ENCODE measurements around the gene PKD2L1.
"Not testable (repeated sequence)": the region's sequence is repeated elsewhere in the genome, so short reads cannot be mapped to it uniquely, and the experiment has no call there.

PKD2L1 gene

DNA sequence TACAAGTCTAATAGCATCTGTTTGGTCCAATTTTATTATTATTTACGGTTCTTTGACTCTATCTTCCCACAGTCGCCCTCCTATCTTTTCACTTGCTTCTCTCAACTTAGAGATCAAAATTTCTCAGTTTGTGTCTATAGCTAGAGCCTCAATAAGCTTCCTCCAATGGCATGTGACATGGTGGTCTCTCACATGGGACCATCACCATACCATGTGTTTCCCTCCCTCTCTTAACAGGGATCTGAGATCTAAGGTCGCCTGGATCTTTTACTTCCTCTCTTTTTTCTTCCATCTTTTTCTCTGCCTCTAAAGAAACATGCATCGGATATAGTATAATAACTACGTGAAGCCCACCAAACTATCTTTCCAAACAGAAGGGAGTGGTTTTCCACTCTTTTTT, 1.8 kb downstream of the PKD2L1 start:
- no peak for DNase-seq

DNA sequence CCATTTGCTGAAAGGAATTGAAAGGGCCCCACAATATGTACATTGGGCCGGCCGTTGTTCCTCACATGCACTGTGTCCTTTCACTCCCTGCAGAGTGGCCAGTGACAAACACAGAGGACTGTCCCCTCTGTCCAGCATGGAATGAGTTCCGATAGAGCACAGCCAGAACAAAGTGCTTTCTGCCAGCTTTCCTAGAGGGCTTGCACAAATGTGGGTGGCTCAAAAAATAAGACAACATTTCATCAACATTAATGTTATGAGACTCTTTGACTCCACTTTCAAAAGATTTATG, 2.4 kb downstream of the PKD2L1 start:
- DNase-seq: no peak

DNA sequence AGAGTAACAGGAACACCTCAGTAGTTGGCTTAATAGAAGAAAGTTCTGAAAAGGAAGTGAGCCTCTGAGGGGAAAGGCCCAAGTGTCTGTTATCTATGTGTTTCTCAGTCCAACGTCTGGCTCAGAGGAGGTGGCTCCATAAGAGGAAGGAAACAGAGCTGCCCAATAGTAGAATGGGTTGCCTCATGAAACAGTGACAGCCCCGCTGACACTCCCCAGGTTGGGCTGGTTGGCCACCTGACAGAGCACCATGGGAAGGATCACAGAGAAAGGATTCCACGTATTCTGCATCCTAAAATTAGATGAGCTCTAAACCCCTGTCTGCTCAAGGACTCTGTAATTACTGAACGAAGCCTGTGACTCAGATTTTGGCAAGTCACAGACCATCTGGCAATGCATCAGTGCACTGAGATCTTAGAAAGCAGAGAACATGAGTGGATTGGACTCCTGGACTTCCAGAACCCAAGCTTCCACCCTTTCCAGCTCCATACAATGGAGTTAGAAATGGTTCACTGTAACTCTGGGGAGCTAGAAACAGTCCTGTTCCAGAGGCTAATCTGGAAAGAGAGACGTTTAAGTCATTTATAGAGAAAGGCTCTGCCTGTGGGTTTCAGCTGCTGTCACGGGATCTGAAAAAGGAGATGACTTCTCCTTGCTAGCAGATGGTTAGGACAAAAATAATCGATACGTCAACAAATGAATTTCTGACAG, 2.9 kb downstream of the PKD2L1 start:
- DNase-seq: no peak

DNA sequence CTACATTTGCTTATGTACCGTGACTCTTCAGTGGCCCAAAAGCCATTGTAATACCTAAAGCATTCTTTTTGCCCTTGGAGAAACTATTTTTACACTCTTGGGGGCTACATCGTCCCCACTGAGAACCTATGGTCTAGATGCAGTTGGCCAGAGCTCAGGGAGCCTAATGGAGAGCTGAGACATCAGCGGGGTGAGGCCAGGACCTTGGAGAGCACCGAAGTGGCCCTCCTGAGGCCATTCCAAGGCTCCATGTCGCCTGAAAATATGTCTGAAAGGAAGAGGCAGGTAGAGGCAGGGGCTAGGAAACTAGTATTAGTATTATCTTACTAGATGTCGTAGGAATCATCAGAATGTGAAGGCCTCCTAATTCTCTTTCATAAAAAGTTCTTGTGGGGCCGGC, 4.9 kb downstream of the PKD2L1 start:
- no peak for DNase-seq

DNA sequence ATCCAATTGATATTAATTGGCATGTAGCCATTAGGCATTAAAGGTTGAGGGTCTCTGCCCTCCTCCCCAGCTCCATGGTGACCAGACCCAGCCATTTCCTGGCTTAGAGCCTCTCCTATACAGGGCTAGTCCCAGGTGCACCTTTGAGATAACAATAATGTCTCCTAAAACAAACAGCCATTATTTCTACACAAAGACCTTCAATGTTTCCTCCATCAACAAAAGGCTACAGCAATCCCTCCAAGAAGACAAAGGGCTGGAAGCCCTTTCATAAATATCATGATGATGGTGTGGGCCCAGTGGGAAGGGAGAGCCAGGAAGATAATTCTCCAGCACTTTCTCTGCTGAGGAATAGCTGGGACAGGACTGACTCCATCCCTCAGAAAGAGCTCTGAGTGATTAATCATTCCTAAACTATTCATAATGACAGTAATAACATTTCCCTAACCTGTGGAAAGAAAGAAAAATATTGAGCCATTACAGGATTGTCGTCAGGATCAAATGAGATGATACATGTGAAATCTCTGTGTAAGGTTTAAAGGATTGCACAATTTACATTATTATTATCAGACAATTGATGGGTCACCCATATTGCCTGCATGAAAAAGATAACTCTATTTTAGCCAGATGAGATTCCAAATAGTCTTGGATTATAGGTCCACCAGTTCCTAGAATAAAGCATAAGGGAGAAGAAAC, 10.2 kb downstream of the PKD2L1 start:
- no peak for DNase-seq

DNA sequence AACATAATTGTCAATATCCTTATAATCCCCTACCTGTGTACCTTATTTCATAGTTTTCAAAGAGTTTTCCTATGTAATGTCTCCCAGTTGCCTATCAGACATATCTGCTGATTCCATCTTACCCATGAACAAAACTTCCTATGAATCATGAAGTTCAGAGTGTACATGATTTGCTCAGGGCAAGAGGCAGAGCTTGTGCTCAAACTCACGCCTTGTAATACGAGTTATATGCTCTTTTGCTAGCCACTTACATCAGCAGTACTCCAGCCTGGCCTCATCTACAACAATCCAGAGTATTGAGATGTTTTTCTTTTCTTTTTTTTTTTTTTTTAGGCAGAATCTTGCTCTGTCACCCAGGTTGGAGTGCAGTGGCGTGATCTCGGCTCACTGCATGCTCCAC, 11.8 kb downstream of the PKD2L1 start:
- DNase-seq: no peak

DNA sequence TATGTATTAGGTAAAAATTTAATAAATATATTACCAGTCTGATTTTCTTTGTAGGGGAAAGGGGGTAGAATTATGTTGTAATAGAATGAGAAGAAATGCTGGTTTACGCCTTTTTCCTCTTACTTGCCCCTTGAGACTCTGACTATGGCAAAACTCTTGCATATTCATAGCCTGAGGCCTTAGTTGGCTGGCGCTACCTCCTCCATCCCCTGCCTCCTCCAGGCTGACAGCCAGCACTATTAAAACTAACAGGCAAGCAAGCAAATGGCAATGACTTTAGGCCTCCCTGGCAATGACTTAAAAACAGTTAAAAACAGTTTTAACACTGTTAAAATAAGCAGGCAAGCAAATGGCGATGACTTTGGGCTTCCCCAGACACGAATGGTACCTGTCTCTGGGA, 14.4 kb downstream of the PKD2L1 start:
- no peak for DNase-seq

DNA sequence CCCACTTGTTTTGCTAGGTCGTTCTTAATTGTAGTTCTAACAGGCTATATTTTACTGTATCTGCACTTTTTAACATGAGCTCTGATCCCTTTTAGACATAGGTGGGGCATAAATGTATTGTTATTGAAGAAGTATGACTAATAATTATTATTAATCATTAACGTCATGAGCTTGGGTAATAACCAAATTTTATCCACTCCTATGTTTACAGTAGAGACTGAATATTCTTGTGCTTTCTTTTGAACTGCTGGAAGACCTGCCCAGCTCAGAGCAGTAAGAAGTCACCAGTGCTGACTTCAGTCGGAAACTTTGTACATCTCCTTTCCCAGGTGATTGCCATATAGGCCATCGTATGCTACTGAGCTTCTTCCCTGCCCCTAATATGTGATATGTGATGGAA, 18.7 kb downstream of the PKD2L1 start:
- DNase-seq: no peak

DNA sequence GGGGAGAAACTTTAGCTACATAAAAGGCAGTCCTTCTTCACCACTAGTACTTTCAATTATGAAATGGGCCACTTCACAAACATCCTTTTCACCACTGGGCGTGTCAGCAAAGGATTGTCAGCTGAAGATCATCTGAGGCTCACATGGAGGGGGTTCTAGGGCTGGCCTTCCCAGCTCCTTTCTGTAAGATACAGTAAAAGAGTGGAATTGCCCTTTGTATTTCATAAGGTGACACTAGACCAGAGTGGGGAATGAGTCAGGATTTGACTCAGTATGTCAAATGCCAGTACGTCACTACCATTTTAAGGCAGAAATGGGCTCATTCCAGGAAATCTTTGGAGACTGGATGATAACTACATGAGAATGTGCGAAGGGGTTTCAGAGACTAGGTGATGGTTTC, 22.3 kb downstream of the PKD2L1 start:
- DNase-seq: no peak

DNA sequence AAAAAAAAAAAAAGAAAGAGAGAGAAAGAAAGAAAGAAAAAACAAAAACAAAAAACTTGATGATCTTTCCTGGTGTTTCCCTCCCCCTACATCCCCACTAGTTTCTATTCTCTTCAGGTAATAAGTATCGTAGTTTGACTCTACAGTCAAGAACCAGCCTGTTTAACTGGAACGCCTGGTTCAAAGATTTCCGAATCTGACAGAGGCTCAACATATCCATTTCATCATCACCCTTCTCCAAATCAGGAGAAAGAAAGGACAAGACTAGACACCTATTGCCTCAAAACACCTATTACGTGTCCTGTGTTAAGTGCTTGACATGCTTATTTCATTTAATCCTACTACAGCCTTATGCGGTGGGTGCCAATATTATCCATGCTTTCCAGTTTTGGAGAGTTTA, 23.2 kb downstream of the PKD2L1 start:
- no peak for DNase-seq

DNA sequence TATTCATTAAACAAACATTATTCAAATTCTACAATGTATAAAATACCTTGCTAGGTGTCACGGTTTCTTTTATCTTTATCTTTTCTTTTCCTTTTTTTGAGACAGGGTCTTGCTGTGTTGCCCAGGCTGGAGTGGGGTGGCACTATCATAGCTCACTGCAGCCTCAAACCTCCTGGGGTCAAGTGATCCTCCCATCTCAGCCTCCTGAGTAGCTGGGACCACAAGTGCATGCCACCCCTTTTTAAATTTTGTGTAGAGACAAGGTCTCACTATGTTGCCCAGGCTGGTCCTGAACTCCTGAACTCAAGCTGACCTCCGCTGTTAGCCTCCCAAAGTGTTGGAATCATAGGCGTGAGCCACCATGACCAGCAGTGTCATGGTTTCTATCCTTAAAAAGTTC, 25.6 kb downstream of the PKD2L1 start:
- DNase-seq: no peak

DNA sequence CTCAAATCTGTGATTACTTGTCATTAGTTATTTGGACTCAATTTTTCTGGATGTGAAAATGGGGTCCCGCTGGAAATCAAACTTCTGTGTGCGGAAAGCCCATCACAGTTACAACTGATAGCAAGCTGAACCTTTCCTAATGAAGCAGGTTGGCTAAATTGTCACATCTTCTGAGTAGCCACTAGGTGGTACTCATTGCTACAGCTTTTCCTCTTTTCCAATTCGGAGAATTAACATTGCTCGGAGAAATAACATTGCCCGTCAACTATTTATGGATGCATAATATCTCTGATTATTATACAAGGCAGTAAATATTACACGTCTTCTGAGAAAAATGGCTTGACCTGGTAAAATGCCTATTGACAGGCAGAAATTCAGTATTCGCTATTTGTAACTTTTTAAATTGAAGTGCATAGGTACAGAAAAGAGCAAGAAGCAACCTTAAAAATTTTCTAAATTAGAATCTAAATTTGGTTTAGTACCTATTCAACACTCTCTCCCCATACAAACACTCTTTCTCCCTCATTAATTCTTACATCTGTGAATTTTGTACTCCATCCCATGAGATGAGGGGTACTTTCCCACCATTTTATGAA, 26.2 kb downstream of the PKD2L1 start:
- DNase-seq: no peak

DNA sequence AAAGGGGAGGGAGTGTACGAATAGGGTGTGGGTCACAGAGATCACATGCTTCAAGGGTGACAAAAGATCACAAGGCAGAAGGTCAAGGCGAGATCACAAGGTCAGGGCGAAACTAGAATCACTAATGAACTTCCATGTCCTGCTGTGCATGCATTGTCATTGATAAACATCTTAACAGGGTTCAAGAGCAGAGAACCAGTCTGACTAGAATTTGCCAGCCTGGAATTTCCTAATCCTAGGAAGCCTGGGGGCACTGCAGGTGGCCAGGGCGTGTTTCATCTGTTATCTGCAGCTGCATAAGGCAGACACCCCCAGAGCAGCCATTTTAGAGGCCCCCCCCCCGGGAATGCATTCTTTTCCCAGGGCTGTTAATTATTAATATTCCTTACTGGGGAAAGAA, 28.9 kb downstream of the PKD2L1 start:
- DNase-seq: not testable (repeated sequence)

DNA sequence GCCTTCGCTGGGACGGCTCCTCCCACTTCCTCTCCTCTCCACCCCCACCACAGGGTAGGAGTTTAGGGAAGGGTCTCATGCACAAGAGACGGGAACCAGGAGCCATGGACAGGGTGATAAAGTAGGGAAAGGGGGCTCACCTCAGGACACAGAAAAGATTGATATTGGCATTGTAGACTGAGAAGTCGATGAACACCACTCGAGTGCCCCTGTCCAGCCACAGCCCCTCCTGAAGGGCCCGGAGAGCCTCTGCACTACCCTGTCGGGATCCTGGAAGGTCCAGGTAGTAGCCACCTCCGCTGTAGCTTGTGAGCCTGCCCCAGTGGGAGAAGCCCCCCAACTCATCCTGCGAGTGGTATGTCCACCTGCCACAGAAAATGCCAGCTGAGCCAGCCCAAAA, 32.8 kb downstream of the PKD2L1 start:
- DNase-seq: no peak

DNA sequence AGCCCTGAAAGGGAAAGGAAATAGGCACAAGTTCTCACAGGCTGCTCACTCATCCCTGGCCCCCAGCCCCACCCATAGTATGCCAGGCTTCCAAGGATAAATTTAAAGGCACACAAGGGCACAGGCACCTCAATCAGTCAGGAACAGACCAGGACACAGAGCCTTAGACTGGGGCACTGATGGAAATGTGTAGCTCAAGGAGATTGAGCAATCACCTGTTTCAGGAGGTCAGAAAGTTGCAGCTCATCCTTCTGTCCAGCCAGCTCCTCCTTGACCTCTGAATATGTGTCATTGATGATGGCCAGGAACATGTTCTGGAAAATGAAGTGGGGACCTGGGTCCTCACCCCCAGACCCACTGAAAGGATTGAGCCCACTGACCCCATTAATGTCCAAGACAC, 37.0 kb downstream of the PKD2L1 start:
- DNase-seq: no peak

DNA sequence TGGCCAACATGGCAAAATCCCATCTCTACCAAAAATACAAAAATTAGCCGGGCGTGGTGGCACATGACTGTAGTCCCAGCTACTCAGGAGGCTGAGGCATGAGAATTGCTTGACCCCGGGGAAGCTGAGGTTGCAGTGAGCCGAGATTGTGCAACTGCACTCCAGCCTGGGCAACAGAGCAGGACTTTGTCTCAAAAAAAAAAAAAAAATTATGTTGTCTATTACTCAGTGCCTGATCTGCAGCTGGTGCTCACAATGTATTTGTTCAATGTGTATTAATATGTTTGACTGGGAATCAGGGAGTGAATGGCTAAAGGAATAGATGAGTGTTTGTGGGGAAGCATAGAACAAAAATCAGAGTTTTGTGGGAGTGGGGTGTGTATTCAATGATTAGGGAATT, 37.7 kb downstream of the PKD2L1 start:
- DNase-seq: not testable (repeated sequence)

DNA sequence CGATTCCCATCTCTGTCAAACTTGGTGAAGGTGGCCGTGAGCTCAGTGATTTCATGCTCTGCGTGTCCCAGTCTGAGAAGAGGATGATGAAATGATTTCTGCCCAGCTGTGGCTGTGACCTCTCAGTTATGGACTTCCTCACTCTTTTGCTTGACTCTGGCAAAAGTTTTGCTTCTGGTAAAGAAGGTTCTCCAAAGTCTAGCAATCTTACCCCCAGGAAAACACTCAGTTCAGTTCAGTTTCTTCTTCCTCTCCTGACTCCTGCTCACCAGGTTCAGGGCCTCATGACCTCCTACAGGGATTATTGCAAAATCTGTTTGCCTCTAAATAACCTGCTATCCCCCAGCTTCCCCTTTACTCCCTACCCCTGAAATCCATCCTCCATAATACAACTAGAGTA, 38.7 kb downstream of the PKD2L1 start:
- no peak for DNase-seq

DNA sequence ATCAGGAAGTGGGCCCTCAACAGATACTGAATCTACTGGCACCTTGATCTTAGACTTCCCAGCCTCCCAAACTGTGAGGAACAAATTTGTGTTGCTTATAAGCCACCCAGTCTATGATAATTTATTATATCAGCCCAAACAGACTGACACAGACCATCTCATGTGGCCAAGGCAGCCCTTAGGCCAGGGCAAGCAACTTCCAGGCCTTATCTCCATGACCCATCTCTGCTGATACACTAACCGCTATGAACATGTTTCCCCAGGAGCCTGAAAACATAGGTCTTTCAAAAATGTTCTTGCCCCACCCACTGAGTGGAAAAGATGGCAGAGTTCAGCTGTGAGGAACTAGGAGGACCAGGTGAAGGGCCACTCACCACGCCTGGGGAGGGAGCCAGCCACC, 40.4 kb downstream of the PKD2L1 start:
- no peak for DNase-seq

DNA sequence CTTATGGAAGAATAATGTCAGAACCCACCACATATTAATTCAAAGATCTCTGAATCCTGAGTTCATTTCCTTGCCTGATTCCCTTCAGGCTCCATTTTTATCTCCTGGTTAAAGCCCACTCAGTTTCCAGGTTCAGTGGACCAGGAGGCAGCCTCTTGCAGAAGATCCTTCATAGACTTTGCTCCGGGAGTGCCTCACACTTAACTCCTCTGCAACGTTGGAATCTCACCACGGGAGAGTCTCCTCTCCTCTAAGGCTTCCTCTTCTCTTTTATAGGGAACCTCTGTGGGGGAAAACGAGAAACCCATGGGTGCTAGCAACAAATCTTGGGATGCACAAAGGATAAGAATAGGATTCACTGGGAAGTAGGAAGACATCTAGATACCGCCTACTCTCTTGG, 41.8 kb downstream of the PKD2L1 start:
- no peak for DNase-seq

DNA sequence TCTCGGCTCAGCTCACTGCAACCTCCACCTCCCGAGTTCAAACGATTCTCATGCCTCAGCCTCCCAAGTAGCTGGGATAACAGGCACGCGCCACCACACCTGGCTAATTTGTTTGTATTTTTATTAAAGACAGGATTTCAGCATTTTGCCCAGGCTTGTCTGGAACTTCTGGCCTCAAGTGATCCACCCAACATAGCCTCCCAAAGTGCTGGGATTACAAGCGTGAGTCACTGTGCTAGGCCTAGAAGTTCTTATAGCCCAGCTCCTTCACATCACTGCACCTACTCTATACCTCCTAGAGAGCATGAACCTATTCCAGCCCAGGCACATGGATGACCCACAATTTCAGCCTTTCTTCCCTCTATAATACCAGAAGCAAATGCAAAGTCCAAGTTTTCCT, 42.3 kb downstream of the PKD2L1 start:
- DNase-seq: no peak

DNA sequence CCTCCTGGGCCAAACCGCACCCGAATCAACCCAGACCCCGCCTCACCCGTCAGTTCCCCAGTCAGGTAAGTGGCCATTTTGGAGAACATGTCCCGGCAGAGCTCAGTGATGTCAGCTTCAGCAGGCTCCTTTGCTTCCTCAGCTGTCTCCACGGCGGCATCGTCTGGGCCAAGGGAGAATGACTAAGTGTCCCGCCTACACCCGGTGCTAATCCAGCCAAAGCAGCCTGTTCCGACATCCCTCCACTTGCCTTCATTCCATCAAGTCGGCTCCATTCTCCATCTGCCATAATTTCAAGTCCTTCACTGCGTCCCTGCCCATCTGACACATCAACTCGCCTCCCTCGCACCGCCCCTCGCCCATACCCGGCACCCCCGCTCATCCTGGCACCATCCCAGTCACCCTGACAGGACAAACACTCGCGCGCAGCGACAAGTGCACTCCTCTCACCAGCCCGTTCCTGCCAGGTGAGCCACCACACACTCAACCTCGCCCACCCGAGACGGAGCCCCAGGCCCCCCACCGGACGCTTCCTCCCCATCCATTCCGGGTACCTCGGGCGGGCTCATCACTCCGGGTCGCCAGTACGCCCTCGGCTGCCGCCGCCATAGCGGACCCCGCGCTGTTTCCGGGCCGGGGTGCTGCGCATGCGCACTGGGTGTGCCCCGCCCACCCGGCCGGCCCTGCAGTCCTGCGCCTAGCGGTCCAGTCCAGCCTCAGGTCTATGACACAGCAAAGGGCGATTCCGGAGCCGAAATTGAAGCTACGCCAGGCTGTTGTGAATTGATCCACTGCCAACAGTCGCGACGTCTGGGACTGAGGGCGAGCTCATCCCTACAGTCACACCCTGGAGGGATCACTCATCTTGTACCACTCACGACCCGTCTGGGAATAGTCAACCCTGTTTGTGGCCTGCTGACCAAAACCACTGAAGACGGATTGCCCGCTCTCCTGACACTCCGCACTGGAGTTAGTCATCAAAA, 43.7 kb downstream of the PKD2L1 start, which contains the start of gene BLOC1S2:
BLOC1S2 (minus strand) TSS at position 630 of the 983 bp plus-strand sequence; CDS start at position 609, 21 bp downstream.
- peak; percentile 96 for DNase-seq

DNA sequence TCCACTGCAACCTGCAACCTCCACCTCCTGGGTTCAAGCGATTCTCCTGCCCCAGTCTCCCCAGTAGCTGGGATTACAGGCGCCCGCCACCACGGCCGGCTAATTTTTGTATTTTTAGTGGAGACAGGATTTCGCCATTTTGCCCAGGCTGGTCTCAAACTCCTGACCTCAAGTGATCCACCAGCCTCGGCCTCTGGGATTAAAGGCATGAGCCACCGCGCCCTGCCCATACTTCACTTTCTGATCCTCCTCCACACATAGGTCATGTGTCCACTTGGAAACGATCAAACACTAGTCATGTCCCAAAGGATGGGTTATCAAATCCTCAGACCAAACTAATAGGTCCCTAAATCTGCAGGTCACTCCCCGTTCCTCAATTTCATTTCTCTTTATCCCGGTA, 44.7 kb downstream of the PKD2L1 start:
- not testable (repeated sequence) for DNase-seq

DNA sequence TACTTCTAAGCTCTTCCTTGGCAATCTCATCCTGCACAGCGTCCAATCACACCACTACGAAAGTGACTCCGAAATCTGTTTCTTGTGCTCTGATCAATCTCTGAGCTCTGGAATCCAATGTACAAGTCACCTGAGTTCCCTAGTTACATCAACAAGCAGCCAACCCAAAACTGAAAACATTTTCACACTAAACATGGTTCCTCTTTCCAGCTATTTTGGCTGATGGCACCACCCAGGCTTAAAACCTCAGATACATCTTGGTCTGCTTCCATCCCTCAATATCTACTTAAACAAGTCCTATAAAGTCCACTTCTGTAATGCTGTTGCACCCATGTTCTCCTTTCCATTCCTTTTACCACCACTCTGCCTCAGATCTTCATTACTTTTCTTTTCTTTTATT, 47.1 kb downstream of the PKD2L1 start:
- DNase-seq: no peak

Data from activated effector memory CD4-positive, alpha-beta T cell treated with anti-CD3 and anti-CD28 coated beads, Interleukin-2, amount 50 U/mL, for 16 hours (primary cell).